ENCODE results near the gene PSMC1. TPM values are rescaled to one million over a fixed set of nuclear protein-coding genes. Genes with fewer than 3 reads are reported as not detected.

PSMC1 gene
- total RNA-seq, 4 donors from 2014 or later: 38.2 to 142 (median 53.8) TPM

Other genes starting within 250 kb of the PSMC1 start
- gene KCNK13, start 194.6 kb upstream of the PSMC1 start, total RNA-seq: under 1 TPM in 1 of 4 donors, not detected in 3; 0.14 TPM
- gene NRDE2, start 75.4 kb downstream of the PSMC1 start, total RNA-seq: 10 to 100 TPM in 3 of 4 donors, 1 to 10 TPM in 1; 2.1 to 31.1 (median 27.0) TPM
- gene CALM1, start 140.5 kb downstream of the PSMC1 start, total RNA-seq: 100 to 1,000 TPM; 155 to 248 (median 201) TPM